Measurements from ENCODE around the gene DCTN1.

Gene DCTN1

DNA sequence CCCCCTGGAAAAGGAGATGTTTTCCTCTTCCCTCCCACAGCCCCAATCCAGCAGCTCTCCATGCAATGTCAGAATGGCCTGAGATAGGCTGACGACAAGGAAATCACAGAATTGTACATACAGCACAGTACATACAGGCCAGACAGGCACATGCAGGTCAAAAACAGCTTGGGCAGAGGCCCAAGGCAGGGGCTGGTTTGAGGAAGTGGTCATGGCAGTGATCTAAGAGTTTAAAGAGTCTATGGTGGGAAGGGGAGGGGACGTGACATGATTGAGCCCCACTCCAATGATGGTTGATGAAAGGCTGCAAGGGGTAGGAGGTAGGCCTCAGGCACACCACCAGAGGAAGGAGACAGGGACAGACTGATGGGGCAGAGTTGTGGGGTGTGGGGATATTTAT lies 4.3 kb downstream of the DCTN1 start:
- TF ChIP-seq EZH2phosphoT487 (IDR thresholded peaks at IDR 0.05; ENCODE audit: borderline replicate concordance) = no peak
- TF ChIP-seq, protein P1, sequence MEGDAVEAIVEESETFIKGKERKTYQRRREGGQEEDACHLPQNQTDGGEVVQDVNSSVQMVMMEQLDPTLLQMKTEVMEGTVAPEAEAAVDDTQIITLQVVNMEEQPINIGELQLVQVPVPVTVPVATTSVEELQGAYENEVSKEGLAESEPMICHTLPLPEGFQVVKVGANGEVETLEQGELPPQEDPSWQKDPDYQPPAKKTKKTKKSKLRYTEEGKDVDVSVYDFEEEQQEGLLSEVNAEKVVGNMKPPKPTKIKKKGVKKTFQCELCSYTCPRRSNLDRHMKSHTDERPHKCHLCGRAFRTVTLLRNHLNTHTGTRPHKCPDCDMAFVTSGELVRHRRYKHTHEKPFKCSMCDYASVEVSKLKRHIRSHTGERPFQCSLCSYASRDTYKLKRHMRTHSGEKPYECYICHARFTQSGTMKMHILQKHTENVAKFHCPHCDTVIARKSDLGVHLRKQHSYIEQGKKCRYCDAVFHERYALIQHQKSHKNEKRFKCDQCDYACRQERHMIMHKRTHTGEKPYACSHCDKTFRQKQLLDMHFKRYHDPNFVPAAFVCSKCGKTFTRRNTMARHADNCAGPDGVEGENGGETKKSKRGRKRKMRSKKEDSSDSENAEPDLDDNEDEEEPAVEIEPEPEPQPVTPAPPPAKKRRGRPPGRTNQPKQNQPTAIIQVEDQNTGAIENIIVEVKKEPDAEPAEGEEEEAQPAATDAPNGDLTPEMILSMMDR (conservative IDR thresholded peaks at IDR 0.05; ENCODE audit: low read length) = no peak
- no peaks in the 10 kb centered on the region for H3K9me2 ChIP-seq (replicated peaks; ENCODE audit: low read depth, low read length)
- no peak overlapping the region for H3K4me3 ChIP-seq (ENCODE audit: low read length, poor library complexity, severe bottlenecking)
- peaks cover 22% of the 10 kb centered on the region; the same call in 1 of the 2 replicates for H3K79me2 ChIP-seq (ENCODE audit: insufficient read depth, low read length)
- H3K9ac ChIP-seq (ENCODE audit: low read depth, low read length, poor library complexity, severe bottlenecking) = no peak overlapping the region
- no peak overlapping the region for H2AFZ ChIP-seq (ENCODE audit: low read length)
- no peaks in the 10 kb centered on the region for H3K9me3 ChIP-seq (ENCODE audit: insufficient read depth, low read depth, low read length)
- peaks cover 23% of the 10 kb centered on the region for H3K4me1 ChIP-seq (ENCODE audit: insufficient read depth, low read length, poor library complexity, severe bottlenecking)
- no peaks in the 10 kb centered on the region for H3F3A ChIP-seq (ENCODE audit: low read depth)
- H3K4me2 ChIP-seq (ENCODE audit: low read depth, low read length, poor library complexity, severe bottlenecking) = no peak overlapping the region
- H3K27me3 ChIP-seq (ENCODE audit: insufficient read depth, low read length, poor library complexity, severe bottlenecking) = no peaks in the 10 kb centered on the region
- peaks cover 32% of the 10 kb centered on the region; the same call in 1 of the 2 replicates for H3K36me3 ChIP-seq (ENCODE audit: insufficient read depth, low read length)
- H4K20me1 ChIP-seq (ENCODE audit: insufficient read depth, low read length, poor library complexity, severe bottlenecking) = peaks cover 6% of the 10 kb centered on the region

DNA sequence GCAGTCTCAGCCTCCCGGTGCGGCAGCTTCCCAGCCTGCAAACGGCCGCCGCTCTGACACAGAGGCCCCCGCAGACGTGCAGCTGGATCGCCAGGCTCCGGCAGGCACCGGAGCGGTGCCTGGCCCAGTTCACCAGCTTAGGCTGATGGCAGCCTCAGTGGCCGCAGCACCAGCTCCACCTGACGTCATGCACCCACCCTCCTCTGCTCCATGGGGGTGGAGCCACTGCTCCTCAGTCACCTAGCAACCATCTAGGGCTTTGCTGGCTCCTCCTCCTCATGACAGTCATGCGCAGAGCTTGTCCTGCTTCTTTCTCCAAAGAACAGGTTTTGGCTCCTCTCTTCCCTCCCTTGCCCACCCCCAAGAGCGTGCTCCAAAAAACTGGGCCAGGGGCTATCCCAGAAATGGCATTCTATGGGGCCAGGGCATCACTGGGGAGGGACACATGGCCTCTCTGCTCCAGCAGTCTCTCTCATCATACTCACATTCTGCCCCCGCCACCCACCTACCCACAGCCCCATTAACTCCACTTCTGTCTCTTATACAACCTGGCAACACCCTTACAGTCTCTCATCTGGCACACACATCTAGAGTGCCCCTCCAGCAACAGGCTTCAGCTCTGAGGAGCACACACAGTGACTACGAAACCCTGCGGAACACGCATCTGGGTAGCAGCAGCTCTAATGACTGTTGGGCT lies 5.5 kb downstream of the DCTN1 start:
- TF ChIP-seq, protein P1 (conservative IDR thresholded peaks at IDR 0.05; ENCODE audit: low read length) = no peak
- no peak for TF ChIP-seq EZH2phosphoT487 (IDR thresholded peaks at IDR 0.05; ENCODE audit: borderline replicate concordance)
- Histone ChIP-seq H2AFZ (ENCODE audit: low read length) (no peak overlapping the region), H3K4me1 (ENCODE audit: insufficient read depth, low read length, poor library complexity, severe bottlenecking) (peaks cover 13% of the 10 kb centered on the region), H3K4me2 (ENCODE audit: low read depth, low read length, poor library complexity, severe bottlenecking) (no peak overlapping the region), H3K9me2 (replicated peaks; ENCODE audit: low read depth, low read length) (no peaks in the 10 kb centered on the region), H3K9me3 (ENCODE audit: insufficient read depth, low read depth, low read length) (no peaks in the 10 kb centered on the region), H3K27me3 (ENCODE audit: insufficient read depth, low read length, poor library complexity, severe bottlenecking) (no peaks in the 10 kb centered on the region), H3K9ac (ENCODE audit: low read depth, low read length, poor library complexity, severe bottlenecking) (no peak overlapping the region), H3K4me3 (ENCODE audit: low read length, poor library complexity, severe bottlenecking) (no peak overlapping the region), H3K36me3 (ENCODE audit: insufficient read depth, low read length) (peaks cover 44% of the 10 kb centered on the region; the same call in 1 of the 2 replicates), H3K79me2 (ENCODE audit: insufficient read depth, low read length) (peaks cover 11% of the 10 kb centered on the region; the same call in 1 of the 2 replicates), H3F3A (ENCODE audit: low read depth) (no peaks in the 10 kb centered on the region), H4K20me1 (ENCODE audit: insufficient read depth, low read length, poor library complexity, severe bottlenecking) (peaks cover 2% of the 10 kb centered on the region)

DNA sequence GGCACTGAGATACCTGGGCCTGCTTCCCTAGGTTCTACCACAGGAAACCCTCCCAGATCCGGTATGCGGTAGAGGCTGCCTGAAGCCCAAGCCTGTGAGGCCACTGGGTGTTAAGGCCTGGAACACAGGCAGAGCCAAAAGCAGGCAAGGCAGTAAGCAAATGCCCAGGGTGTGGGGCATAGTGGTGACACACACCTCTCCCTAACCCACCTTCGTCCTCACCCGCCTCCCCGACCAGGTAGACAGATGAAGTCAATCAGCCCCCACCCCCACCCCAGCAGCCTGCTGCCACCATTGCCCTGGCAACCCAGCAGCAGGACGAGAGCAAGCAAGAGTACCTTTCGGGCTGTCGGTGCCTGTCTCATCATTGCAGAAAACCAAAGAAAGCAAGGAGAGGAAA lies 6.1 kb downstream of the DCTN1 start:
- Histone ChIP-seq H3K27me3 (ENCODE audit: insufficient read depth, low read length, poor library complexity, severe bottlenecking) (no peaks in the 10 kb centered on the region), H2AFZ (ENCODE audit: low read length) (no peak overlapping the region), H3K79me2 (ENCODE audit: insufficient read depth, low read length) (0 out of 2 replicates have a peak, but pooled peaks cover 4% of the 10 kb centered on the region), H3K4me1 (ENCODE audit: insufficient read depth, low read length, poor library complexity, severe bottlenecking) (peaks cover 7% of the 10 kb centered on the region), H3K4me2 (ENCODE audit: low read depth, low read length, poor library complexity, severe bottlenecking) (no peak overlapping the region), H3K9me3 (ENCODE audit: insufficient read depth, low read depth, low read length) (no peaks in the 10 kb centered on the region), H3K9me2 (replicated peaks; ENCODE audit: low read depth, low read length) (no peaks in the 10 kb centered on the region), H3K4me3 (ENCODE audit: low read length, poor library complexity, severe bottlenecking) (no peak overlapping the region), H4K20me1 (ENCODE audit: insufficient read depth, low read length, poor library complexity, severe bottlenecking) (no peaks in the 10 kb centered on the region), H3K9ac (ENCODE audit: low read depth, low read length, poor library complexity, severe bottlenecking) (no peak overlapping the region), H3F3A (ENCODE audit: low read depth) (no peaks in the 10 kb centered on the region), H3K36me3 (ENCODE audit: insufficient read depth, low read length) (peaks cover 47% of the 10 kb centered on the region; the same call in 1 of the 2 replicates)
- TF ChIP-seq, protein P1 (conservative IDR thresholded peaks at IDR 0.05; ENCODE audit: low read length) = no peak
- no peak for TF ChIP-seq EZH2phosphoT487 (IDR thresholded peaks at IDR 0.05; ENCODE audit: borderline replicate concordance)

Data from Loucy (cell line).